NOMO-1 treated with DMSO at 0.1 percent for 48 hours (cell line): ENCODE measurements around the gene MAGI3.
A peak's percentile ranks its signal among the peaks of the same experiment; 100 is the strongest.
"Not testable (repeated sequence)": the region's sequence is repeated elsewhere in the genome, so short reads cannot be mapped to it uniquely, and the experiment has no call there.

Experiments
- DNase-seq: peaks from one replicate; lab custom pipeline; 2025; ENCODE audit not compliant: unreplicated experiment; lab: John Stamatoyannopoulos, UW

Gene MAGI3

DNA sequence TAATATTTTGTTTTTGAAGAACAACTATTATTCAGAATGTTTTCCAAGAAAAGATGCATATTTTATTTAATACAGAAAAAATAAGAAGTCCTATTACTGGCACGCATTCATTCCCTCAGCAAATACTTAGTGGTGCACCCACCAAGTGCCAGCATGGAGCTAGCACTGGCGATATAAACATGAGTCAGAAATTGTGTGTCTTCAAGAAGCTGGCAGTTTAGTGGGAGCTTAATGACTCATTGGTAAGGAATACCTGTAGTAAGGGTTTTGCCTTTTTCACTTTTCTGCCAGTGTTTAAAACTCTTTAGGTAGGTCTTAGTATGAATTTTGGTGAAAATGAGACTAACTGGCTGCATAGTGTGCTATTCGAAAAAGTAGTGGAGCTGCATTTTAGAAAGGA is 6.3 kb downstream of the MAGI3 start:
- DNase-seq = no peak

DNA sequence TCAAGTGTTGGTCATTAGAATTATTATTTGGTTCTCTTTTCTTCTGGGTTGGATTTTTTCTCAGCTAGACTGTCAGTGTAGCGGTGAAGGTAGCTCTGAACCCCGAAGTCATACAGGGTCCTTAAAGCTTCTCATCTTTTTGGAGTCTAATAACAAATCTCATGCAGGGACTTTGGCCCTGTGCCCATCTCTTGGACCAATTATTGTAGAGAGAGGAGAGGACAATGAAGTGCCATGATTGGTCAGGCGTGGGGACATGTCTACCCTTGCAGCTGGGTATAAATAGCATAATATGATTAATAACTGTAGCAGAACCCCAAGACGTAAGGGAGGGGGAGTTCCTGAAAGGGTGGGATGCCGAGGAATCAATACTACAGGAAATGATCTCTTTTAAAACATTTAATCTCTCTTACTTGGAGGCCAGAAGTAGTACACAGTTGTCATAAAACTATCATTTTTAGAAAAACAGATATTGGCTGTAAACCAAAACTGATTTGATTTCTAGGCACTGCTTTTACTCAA is 8.8 kb downstream of the MAGI3 start:
- DNase-seq = no peak

DNA sequence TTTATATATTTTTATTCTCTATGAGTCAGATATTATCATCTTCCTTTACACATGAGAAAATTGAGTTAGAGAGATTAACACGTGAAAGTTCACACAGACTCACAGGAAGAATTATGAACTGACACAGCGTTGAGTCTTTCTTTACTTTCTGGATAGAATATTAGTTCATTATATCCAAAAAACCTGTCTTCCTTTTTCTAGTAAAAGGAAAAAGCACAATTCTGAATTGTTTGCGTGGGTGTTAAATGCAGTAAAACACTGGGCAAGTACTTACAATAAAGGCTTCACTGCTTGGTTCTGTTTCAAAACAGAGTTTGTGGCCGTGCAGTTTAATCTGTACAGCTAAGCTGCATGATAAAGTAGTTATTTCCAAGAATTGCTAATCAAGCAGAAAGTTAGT is 10.8 kb downstream of the MAGI3 start:
- no peak for DNase-seq

DNA sequence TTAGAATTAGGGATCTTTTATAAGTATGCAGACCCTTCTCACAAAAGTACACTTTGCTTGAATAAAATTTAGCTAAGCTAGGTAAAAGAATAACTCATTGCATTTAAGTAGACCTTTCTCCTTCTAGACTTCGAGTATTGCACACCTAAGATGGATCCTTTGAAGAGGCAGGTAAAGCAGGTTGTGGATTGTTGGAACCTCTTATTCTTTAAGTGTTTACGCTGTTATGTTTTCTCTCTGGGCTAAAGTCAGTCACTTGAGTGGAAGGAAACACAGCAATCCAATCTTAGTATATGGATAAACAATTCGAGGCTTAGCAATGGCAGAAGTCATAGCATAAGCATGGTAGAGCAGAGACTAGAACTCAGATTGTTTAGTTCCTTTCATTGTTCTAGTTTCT is 11.4 kb downstream of the MAGI3 start:
- no peak for DNase-seq

DNA sequence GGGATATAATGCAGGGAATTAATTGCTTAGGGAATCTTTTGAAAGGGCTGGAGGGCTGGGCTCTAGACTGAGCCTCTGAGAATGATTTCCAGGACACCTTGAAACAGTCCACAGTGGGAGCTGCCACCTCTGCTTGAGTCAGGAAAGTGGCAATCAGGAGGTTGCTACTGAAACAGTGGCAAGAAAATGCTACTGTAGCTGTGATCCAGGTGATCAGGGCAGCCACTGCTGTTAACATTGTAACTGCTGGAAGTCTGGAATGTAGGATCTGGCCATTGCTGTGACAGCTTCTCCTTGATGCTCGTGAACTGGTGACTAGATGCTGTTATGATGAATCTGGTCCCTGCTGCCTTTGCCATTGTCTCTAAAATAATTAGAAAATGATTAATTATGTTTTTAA is 12.8 kb downstream of the MAGI3 start:
- no peak for DNase-seq

DNA sequence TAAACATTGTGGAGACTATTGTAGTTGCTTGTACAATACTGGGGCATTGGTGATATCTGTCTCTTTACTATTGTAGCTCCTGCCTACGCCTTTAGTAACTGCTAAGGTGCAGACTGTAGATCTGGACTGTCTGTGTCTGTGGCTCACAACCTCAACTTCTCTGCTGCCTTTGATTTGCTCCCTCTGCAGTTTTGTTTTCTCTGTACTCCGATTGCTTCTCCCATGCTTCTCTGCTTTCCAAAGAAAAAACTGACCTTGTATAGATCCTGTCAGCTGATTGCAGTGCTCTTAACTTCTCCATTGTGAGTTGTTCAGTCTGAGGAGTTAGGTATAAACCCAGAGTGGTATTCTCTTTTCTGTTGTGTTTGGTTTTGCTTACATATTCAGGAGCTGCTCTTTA is 15.3 kb downstream of the MAGI3 start:
- no peak for DNase-seq

DNA sequence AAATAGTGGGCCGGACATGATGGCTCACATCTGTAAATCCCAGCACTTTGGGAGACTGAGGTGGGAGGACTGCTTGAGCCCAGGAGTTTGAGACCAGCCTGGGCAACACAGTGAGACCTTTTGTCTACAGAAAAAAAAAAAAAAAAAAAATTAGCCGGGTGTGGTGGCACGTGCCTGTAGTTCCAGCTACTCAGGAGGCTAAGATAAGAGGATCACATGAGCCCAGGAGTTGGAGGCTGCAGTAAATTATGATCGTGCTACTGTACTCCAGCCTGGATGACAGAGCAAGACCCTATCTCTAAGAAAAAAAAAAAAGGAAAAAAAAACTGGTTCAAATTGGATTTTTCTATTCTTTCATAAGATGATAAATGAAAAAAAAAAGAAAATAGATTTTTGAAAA is 15.8 kb downstream of the MAGI3 start:
- not testable (repeated sequence) for DNase-seq

DNA sequence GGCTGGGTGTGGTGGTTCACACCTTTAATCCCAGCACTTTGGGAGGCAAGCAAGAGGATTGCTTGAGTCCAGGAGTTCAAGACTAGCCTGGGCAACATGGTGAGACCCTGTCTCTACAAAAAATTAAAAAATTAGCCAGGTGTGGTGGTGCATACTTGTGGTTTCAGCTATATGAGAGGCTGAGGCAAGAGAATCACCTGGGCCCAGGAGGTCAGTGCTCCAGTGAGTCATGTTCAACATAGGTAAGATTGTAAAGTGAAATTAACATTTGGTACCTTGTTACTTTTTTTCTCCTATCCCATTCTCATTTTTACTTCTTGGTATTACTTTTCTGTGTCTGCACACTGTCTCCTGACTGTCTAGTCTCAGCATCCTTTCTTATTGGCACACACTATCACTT is 19.0 kb downstream of the MAGI3 start:
- no peak for DNase-seq

DNA sequence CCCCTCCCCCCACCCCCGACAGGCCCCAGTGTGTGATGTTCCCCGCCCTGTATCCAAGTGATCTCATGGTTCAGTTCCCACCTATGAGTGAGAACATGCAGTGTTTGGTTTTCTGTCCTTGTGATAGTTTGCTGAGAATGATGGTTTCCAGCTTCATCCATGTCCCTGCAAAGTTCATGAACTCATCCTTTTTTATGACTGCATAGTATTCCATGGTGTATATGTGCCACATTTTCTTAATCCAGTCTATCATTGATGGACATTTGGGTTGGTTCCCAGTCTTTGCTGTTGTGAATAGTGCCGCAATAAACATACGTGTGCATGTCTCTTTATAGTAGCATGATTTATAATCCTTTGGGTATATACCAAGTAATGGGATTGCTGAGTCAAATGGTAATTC is 21.7 kb downstream of the MAGI3 start:
- DNase-seq = not testable (repeated sequence)

DNA sequence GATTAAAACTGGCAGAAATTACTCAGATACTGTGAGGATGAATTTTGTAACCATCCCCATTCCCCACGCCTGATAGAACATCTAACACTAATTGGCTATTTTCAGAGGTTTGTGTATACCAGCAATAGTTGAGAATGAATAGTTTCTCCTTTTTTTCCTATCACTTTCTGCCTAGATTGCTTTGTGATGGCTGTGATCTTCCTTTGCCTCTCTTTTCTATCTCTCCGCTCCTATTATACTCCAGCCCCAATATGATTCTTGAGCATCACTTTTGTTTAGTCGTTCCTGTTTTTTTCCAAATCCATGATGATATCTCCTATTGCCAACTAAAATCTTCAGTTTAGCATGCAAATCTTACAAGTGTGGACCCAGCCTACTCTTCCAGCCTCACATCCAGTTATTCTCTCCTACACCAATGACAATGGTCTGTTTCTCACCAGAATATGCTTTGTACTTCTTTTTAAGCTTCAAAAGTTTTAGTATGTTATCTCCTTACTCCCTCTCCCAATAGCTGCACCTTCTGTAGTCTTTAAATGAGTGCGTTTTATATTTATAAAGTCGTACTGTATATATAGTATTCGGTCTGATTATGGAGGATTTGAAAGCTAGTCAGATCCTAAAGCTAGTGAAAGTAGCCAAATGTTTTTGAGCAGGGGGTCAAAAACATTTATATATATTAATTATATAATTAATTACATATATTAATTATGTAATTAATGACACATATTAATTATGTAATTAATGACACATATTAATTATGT is 25.2 kb downstream of the MAGI3 start:
- peak; percentile 65 for DNase-seq

DNA sequence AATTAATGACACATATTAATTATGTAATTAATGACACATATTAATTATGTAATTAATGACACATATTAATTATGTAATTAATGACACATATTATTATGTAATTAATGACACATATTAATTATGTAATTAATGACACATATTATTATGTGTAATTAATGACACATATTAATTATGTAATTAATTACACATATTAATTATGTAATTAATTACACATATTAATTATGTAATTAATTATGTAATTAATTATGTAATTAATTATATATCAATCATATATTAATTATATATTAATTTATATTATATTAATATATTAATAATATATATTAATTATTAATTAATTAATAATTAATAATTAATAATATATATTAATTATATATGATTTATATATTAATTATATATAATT is 25.8 kb downstream of the MAGI3 start:
- DNase-seq = not testable (repeated sequence)

DNA sequence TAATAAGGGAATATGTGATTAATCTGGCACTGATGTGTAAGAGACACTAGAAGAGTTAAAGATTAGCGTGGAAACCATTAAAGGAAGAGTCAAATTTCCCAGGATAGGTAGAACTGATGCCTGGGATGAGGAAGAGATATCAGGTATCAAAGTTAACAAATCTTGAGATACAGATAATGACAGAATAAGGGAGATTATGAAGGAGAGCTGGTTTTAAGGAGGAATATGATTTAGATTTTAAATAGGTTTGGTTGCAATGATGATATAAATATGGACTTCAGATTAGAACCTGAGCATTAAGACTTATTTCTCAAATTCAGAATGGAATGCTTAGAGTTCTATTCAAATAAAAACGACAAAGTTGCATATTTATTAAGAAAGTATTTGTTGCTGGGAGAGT is 26.2 kb downstream of the MAGI3 start:
- DNase-seq = no peak

DNA sequence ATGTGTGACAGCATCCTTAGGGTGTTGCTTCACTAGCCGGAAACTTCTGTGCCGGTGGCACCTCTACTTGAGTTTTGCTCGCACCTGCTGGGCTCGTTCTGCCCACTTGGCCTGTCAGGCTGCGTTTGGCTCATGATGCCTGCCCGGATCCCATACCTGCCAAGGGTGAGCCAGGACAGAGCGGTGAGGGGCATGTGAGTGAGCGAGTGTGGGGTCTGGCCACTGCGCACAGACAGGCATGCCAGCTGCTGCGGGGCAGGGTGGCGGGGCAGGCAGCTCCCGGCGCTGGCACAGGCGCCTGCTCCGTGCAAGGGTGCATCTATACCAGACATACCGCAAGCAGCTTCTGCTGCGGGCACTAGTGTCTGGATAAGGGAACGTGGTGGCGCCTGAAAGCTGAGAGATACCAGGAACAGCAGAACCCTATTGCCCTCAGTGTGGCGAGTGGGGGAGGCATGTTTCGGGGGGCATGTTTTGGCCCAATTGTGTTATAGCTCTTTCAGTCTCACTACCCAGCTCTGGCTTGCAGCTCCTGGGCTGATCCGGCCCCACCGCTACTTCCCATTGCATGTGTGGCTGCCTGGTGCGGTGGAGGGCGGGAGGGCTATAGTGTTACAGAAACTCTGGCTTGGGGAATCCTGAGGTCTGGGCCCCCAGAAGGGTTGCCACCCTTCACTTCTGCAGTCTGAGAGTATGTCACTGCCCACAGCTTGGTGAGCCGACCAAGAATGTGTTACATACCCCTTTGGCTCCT is 32.2 kb downstream of the MAGI3 start:
- DNase-seq = no peak

DNA sequence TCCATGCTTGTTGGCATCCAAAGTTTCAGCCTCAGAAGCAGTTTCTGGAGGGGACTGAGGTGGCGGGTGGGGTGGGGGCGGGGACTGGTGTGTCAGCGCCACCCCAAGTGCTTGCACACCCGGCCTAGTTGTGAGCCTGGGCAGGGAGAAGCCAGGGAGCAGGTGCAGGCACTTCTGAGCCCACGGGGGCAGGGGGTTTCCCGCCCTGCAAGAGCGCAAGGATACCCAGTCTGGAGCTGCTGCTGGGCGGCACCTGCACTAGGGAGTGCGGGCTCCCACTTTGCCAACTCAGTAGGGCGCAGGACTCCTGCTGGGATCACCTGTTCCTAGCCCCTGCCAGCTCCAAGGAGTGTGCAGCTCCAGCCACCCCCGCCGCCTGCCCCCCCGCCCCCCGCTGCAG is 33.5 kb downstream of the MAGI3 start:
- DNase-seq = no peak

DNA sequence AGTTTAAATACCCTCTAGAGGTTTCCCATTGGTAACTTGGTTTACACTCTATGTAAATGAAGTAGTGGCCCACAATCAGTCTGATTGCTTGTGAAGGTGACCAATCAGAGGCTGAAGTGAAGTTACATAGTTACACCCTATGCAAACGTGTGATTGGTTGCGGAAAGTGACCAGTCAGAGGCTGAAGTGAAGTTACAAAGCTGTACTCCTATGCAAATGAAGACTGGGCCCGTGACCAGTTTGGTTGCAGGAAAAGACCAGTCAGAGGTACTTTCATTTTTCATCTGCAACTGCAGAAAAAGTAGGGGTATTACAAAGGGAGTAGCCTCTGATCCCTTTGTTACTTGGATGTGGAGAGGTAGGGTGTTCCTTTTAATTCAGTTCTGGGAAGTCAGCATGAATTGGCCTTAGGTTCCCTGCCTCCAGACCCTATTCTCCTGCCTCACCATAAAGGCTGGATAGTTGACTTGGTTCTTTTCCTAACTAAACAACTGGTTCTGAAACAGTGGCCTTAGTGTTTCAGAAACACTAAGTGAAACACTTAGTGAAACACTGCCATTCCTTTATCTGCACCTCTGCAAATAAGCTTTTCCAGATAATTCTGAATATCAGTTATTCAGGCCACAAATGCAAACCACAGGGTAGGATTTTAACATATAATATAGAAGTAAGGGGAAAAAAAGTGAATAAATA is 39.3 kb downstream of the MAGI3 start:
- DNase-seq = no peak

DNA sequence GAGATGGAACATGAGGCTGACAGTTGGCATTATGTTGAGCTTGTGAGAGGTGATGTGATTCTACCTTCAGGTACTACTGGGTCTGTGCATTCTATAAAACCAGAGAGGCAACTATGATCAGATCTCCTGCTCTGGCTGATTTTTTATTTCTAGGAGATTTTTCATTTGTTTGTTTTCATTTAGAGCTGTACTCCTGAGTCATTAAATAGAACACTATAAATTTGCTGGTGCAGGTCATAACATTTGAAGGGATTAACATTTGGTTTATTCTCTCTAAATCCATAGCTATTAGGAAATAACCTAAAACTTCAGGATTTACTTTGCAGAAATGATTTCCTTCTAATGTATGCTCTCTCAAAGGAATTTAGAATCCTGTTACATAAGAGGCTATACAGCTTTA is 42.9 kb downstream of the MAGI3 start:
- DNase-seq = no peak

DNA sequence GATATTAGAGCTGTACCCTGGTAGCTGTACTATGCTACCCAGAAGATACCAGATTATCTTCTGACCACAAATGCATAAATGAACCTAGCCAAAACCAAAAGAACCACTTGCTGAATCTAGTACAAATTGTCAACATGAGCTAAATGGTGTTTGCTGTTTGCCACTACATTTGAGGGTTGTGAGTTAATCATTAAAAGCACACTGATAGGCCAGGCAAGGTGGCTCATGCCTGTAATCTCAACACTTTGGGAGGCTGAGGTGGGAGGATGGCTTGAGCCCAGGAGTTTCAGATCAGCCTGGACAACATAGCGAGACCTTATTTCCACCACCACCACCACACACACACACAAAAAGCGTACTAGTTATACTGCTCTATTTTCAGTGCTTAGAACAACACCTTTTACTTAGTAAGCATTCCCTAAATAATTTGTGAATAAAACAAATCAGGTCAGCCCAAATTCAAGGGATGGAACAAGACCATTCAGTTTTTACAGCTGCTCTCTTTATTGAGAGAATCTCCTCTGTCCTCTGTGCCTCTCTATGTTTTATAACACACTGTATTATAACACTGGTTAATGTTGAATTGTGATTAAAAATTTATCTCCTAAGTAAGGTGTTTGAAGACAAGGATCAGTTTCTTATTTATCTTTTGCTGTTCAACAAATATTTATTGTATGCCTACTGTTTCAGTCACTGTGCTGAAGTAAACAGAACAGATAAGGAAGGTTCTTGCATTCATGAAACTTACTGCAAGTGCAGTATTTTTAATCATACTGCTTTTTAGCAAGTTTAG is 44.0 kb downstream of the MAGI3 start:
- no peak for DNase-seq

DNA sequence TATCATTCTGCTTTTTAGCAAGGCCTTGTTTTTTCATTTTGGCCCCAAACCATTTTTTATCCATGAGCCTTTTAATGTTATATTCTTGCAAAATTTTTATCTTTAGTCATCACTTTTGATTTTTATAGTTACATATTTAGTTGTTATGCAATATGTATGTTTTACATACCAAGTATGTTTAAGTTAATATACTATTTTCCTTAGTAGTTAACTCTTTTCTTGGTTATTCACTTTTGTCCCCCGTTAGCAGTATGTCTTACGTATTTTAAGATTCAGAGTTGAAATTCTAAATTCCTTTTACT is 44.5 kb downstream of the MAGI3 start:
- no peak for DNase-seq

DNA sequence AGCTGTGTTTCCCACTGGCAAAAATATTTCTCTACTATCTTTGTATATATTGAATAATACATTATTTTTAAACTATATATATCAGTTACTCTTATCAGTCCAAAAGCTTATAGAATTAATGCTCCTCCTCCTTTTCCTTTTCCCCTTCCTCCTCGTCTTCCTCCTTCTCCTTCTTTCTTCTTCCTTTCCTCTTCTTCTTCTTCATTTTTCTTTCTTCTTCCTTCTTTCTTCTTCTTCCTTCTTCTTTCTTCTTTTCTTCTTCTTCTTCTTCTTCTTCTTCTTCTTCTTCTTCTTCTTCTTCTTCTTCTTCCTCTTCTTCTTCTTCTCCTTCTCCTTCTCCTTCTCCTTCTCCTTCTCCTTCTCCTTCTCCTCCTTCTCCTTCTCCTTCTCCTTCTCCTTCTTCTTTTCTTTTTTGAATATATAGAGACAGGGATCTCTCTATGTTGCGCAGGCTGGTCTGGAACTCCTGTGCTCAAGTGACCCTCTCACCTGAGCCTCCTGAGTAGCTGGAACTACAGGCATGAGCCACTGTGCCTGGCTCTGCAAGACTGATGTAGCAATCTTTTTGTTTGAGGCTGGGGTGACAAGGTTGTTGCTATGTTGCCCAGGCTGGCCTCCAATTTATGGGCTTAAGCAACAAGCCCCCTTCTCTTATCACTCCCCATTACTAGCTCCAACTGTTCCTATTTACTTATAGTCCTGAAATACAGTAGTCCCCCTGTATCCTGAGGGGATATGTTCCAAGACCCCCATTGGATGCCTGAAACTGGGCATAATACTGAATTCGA is 47.4 kb downstream of the MAGI3 start:
- no peak for DNase-seq

DNA sequence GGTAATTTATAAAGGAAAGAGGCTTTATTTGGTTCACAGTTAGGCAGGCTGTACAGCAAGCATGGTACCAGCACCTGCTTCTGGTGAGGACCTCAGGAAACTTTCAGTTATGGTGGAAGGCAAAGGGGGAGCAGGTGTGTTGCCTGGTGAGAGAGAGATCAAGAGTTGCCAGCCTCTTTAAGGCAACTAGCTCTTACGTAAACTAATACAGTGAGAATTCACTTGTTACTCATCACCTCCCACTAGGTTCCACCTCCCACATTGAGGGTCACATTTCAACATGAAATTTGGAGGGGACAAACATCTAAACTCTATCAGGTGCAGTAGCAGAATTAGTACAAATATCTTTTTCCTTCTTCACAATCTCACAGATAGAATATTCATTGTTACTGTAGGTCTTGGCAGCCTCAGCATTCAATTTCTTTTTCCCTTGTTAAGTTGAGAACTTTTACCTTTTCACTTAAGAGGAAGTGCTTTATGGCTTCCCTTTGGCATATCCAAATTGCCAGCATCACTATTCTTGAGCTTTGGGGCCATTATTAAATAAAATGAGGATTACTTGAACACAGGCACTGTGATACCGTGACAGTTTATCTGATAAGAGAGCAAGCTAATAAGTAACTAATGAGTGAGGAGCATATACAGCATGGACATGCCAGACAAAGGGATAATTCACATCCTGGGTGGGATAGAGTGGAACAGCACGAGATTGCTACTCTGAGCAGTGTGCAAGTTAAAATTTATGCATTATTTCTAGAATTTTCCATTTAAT is 48.4 kb downstream of the MAGI3 start:
- no peak for DNase-seq
